Erythroblast (primary cell): Measurements from ENCODE around the gene URB2.

Experiments
- DNase-seq, 2 experiments: peaks; one replicate each; lab custom pipeline; 2025; lab: John Stamatoyannopoulos, UW
- GATA1 ChIP-seq: IDR thresholded peaks from 2 replicates; pipeline ENCODE4 v1.6.1; 2011; ENCODE audit warnings: low read depth, mild to moderate bottlenecking, control low read depth, low read length, moderate library complexity
- POLR2A ChIP-seq: IDR thresholded peaks from 2 replicates; pipeline ENCODE4 v1.6.1; 2011; ENCODE audit warnings: mild to moderate bottlenecking, low read length

URB2 gene

DNA sequence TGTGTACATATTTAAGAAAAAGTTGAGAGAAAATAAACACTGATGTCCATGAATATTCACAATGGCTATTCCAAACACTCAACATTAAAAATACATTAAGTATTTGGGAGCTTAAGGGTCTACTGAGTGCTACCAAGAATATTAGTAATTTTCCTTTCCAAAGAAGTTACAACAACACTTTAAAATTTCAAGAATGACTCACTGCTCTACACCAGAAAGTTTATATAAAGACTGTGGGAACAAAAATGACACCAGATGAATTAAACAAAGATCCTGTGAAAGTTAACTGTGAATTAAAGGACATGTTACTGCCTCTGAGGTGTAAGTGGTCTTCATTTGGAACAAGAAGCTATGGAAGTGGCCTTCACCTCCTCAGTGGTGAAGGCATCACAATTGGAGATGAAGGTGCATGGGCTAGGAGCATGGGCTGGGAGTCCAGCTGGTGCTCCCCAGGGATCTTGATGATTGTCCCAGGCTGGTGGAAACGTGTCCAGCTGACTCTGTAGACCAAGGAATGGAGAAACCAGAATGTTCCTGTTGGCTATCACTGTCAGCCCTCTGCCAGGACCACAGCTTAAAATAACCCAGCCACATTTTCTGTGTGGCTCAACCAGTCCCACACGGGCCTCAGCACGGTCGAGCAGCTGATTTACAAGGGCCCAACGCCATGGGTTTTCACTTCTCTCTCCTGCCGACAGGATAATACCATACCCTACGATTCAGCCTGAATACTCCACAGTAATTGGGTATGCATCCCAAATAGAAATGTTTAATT lies 28.9 kb upstream of the URB2 start:
- TF ChIP-seq POLR2A (no peak), GATA1 (no peak)
- no peak for DNase-seq

GRCh38 chr1:229597877-229598276 lies 28.2 kb upstream of the URB2 start:
- TF ChIP-seq POLR2A, result no peak
- no peak for TF ChIP-seq GATA1
- no peak for DNase-seq

DNA sequence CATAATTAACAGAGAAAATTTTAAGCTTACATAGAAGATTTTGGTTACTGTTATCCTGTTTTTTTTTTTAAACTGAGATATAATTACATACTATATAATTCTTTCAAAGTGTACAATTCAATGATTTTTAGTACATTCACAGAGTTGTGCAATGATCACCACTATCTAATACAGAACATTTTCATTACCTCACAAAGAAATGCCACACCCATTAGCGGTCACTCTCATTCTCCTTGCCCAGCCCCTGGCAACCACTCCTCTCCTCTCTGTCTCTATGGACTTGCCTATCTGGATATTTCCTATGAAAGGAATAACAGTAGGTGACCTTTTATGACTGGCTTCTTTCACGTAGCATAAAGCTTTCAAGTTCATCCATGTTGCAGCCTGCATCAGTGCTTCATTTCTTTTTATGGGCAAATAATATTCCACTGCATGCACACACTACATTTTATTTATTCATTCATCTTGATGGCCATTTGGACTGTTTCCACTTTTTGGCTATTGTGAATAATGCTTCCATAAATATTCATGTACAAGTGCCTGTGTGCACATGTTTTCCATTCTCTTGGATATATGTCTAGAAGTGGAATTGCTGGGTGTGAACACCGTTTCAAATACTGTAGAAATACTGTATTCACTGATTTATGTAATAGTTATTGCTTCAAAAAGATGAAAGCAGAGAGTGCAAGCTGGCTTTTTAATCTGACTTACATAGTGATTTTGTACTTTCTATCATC lies 26.7 kb upstream of the URB2 start:
- DNase-seq, result peak; percentile 46 to 51

DNA sequence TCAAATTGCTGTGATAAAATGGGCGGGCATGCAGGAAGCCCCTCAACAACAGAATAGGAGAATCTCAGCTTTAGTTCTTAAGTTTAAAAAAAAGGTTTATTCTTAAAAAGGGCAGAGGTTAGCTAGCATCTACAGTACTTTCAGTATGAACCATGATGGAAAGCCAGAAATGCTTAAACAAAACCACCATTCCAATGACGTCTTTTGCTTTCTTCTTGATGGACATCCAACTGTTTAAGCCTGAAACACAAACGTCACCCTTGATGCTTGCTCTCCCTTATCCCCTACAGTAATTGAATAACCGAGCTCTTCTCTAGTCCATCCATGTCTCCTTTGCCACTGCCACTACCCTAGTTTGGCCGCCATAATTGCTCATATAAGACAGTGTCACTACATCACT lies 25.8 kb upstream of the URB2 start:
- DNase-seq, result no peak
- TF ChIP-seq GATA1 (no peak), POLR2A (no peak)

More for the DNA sequence above, 26.7 kb upstream of the URB2 start:
- no peak for TF ChIP-seq GATA1
- no peak for TF ChIP-seq POLR2A

DNA sequence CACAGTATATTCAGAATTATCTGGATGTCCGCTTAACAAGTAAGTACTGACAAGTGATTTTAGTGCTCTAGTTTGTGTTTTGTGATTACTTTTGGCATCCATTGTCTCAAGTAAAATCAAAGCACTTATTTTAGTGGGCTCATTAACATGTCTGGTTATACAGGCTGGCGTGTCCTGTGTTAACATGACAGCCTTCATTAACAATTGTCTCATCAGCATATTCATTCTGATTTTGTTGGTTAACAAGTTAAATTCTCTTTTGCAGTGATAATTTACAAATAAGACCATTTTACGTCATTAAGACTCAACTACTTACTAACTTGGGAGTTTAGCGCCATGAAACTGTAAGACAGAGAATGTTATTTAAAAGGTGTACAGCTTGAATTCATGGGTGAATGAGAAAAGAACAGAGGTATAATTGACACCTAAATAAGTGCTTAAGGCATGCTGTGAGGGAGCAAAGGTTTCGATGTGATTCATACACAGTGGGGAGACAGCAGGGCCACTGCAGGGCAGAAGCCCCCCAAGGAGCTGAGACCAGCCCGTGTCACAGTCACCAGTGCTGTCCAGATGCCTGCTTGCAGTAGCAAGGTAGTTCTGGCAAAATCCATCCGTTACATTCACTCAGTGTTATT lies 22.6 kb upstream of the URB2 start:
- no peak for DNase-seq
- TF ChIP-seq POLR2A, result no peak
- no peak for TF ChIP-seq GATA1

- TF ChIP-seq POLR2A, result no peak
- DNase-seq, result no peak
These were observed 18.7 kb upstream of the URB2 start for GRCh38 chr1:229607370-229607769.

DNA sequence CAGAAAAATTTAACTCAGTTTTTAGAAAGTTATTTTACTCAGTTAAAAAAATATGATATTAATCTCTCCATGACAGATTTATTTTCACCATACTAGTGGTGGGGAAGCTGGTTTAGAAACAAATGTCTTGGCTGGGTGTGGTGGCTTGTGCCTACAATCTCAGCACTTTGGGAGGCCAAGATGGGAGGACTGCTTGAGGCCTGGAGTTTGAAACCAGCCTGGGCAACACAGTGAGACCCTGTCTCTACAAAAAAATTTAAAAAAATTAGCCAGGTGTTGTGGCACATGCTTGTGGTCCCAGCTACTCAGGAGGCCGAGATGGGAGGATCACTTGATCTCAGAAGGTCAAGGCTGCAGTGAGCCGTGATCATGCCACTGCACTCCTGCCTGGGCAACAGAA lies 17.5 kb upstream of the URB2 start:
- no peak for DNase-seq
- TF ChIP-seq GATA1, result no peak

GRCh38 chr1:229613938-229614337 lies 12.1 kb upstream of the URB2 start:
- DNase-seq, result no peak
- no peak for TF ChIP-seq GATA1
- no peak for TF ChIP-seq POLR2A

- TF ChIP-seq POLR2A (no peak), GATA1 (no peak)
- DNase-seq, result no peak
These were observed 11.3 kb upstream of the URB2 start for GRCh38 chr1:229614701-229615100.

GRCh38 chr1:229617351-229618100 lies 8.5 kb upstream of the URB2 start:
- TF ChIP-seq POLR2A (no peak), GATA1 (no peak)
- DNase-seq, result no peak

GRCh38 chr1:229619002-229619401 lies 7.0 kb upstream of the URB2 start:
- no peak for DNase-seq
- TF ChIP-seq POLR2A, result no peak
- no peak for TF ChIP-seq GATA1

- no peak for TF ChIP-seq GATA1
- TF ChIP-seq POLR2A, result no peak
- DNase-seq, result no peak
These were observed 6.4 kb upstream of the URB2 start for GRCh38 chr1:229619614-229620013.

DNA sequence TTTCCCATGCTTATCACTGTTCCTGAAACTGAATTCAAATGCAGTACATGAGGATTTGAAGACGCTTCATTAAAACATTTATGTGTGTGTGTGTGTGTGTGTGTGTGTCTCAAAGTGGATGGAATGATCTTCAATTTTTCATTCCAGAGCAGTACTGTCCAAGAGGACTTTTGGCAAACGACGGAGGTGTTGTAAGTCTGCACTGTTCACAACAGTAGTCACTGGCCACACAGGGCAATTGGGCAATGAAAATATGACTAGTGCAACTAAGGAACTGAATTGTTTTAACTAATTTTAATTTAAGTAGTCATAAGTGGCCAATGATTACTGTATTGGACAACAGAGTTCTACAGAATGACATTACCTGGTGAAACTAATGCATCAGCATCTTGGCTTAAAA lies 5.2 kb upstream of the URB2 start:
- TF ChIP-seq GATA1 (no peak), POLR2A (no peak)
- no peak for DNase-seq
